HEK293 (cell line): ENCODE results near the gene EXT2.

Experiments
- CTCF ChIA-PET: fragments of 350-600 bp; formaldehyde crosslinking; extraction: SDS; loops from one replicate; lab custom pipeline; 2021; ENCODE audit warnings: antibody characterized with exemption; lab: Yijun Ruan, JAX
- POLR2A ChIA-PET: fragments of 300-600 bp; formaldehyde crosslinking; extraction: SDS; loops from one replicate; lab custom pipeline; 2020; ENCODE audit warnings: antibody characterized with exemption, inconsistent platforms; lab: Yijun Ruan, JAX
- H3K27ac ChIP-seq: fragments of 200-500 bp; sonication (Bioruptor generic); 2 replicates; pipeline ENCODE4 v1.5.1; 2014; ENCODE audit warnings: low read depth, low read length, control low read depth, inconsistent platforms; ENCODE audit errors: extremely low read depth
- H3K36me3 ChIP-seq, 2 experiments: fragments of 200-500 bp in 1 of 2; sonication (Bioruptor generic) in 1 of 2; 1 replicate in 1 of 2; 2 replicates in 1 of 2; pipeline ENCODE4 v1.5.1; 2014 to 2017; ENCODE audit warnings: inconsistent platforms in 2 of 2, low read length in 2 of 2; ENCODE audit not compliant: control insufficient read depth in 2 of 2, insufficient read depth in 1 of 2
- H3K4me1 ChIP-seq: fragments of 200-500 bp; sonication (Bioruptor generic); 2 replicates; pipeline ENCODE4 v1.5.1; 2014; ENCODE audit warnings: mild to moderate bottlenecking, low read length, inconsistent platforms; ENCODE audit not compliant: control insufficient read depth, insufficient read depth
- H3K4me3 ChIP-seq: 2 replicates; pipeline ENCODE4 v1.5.1; 2011; ENCODE audit warnings: low read depth, mild to moderate bottlenecking, control low read depth, low read length, moderate library complexity
- H3K9me3 ChIP-seq: fragments of 200-500 bp; sonication (Bioruptor generic); 2 replicates; pipeline ENCODE4 v1.5.1; 2014; ENCODE audit warnings: low read depth, low read length, inconsistent platforms; ENCODE audit not compliant: control insufficient read depth, insufficient read depth
- BCL6B ChIP-seq: fragments of 450-650 bp; formaldehyde crosslinking; IDR thresholded peaks from 2 replicates; pipeline ENCODE4 v1.5.1; 2017; ENCODE audit warnings: missing biosample characterization, missing genetic modification characterization
- GLIS1 ChIP-seq: fragments of 450-650 bp; formaldehyde crosslinking; IDR thresholded peaks from 2 replicates; pipeline ENCODE4 v1.5.1; 2016; ENCODE audit warnings: missing biosample characterization, missing genetic modification characterization
- RBAK ChIP-seq: fragments of 450-650 bp; formaldehyde crosslinking; IDR thresholded peaks from 2 replicates; pipeline ENCODE4 v1.5.1; 2016; ENCODE audit warnings: missing biosample characterization, missing genetic modification characterization
- SP3 ChIP-seq: fragments of 450-650 bp; formaldehyde crosslinking; IDR thresholded peaks from 2 replicates; pipeline ENCODE4 v1.5.1; 2016; ENCODE audit warnings: missing biosample characterization, missing genetic modification characterization
- ZBTB21 ChIP-seq: fragments of 450-650 bp; formaldehyde crosslinking; IDR thresholded peaks from 2 replicates; pipeline ENCODE4 v1.5.1; 2017; ENCODE audit warnings: missing biosample characterization, missing genetic modification characterization
- ZBTB48 ChIP-seq: fragments of 450-650 bp; formaldehyde crosslinking; IDR thresholded peaks from 2 replicates; pipeline ENCODE4 v1.5.1; 2016; ENCODE audit warnings: missing biosample characterization, missing genetic modification characterization
- ZNF155 ChIP-seq: fragments of 450-650 bp; formaldehyde crosslinking; IDR thresholded peaks from 2 replicates; pipeline ENCODE4 v1.5.1; 2016; ENCODE audit warnings: missing biosample characterization, missing genetic modification characterization
- ZNF214 ChIP-seq: fragments of 450-650 bp; formaldehyde crosslinking; IDR thresholded peaks from 2 replicates; pipeline ENCODE4 v1.5.1; 2017; ENCODE audit warnings: missing biosample characterization, mild to moderate bottlenecking, missing genetic modification characterization, borderline replicate concordance
- ZNF324 ChIP-seq: fragments of 450-650 bp; formaldehyde crosslinking; IDR thresholded peaks from 2 replicates; pipeline ENCODE4 v1.5.1; 2016; ENCODE audit warnings: missing biosample characterization, missing genetic modification characterization
- ZNF335 ChIP-seq: fragments of 450-650 bp; formaldehyde crosslinking; conservative IDR thresholded peaks from 2 replicates; pipeline ENCODE4 v1.5.1; 2016; ENCODE audit warnings: missing biosample characterization, missing genetic modification characterization
- ZNF391 ChIP-seq: fragments of 450-650 bp; formaldehyde crosslinking; IDR thresholded peaks from 2 replicates; pipeline ENCODE4 v1.5.1; 2016; ENCODE audit warnings: low read depth, missing biosample characterization, missing genetic modification characterization, borderline replicate concordance
- ZNF423 ChIP-seq: fragments of 450-650 bp; formaldehyde crosslinking; IDR thresholded peaks from 2 replicates; pipeline ENCODE4 v1.5.1; 2016; ENCODE audit warnings: missing biosample characterization, missing genetic modification characterization
- ZNF518A ChIP-seq: fragments of 450-650 bp; formaldehyde crosslinking; conservative IDR thresholded peaks from 2 replicates; pipeline ENCODE4 v1.5.1; 2016; ENCODE audit warnings: low read depth, missing biosample characterization, missing genetic modification characterization
- ZNF600 ChIP-seq: fragments of 450-650 bp; formaldehyde crosslinking; IDR thresholded peaks from 2 replicates; pipeline ENCODE4 v1.5.1; 2016; ENCODE audit warnings: missing biosample characterization, missing genetic modification characterization
- ZNF623 ChIP-seq: fragments of 450-650 bp; formaldehyde crosslinking; IDR thresholded peaks from 2 replicates; pipeline ENCODE4 v1.5.1; 2016; ENCODE audit warnings: missing biosample characterization, missing genetic modification characterization
- ZNF660 ChIP-seq: fragments of 450-650 bp; IDR thresholded peaks from 2 replicates; pipeline ENCODE4 v1.5.1; 2018; ENCODE audit warnings: missing biosample characterization, mild to moderate bottlenecking, missing genetic modification characterization
- ZNF701 ChIP-seq: fragments of 450-650 bp; formaldehyde crosslinking; IDR thresholded peaks from 2 replicates; pipeline ENCODE4 v1.5.1; 2016; ENCODE audit warnings: missing biosample characterization, missing genetic modification characterization
- ZNF768 ChIP-seq: fragments of 450-650 bp; formaldehyde crosslinking; IDR thresholded peaks from 2 replicates; pipeline ENCODE4 v1.5.1; 2018; ENCODE audit warnings: missing biosample characterization, mild to moderate bottlenecking, missing genetic modification characterization
- ZSCAN23 ChIP-seq: fragments of 450-650 bp; formaldehyde crosslinking; IDR thresholded peaks from 2 replicates; pipeline ENCODE4 v1.5.1; 2016; ENCODE audit warnings: missing biosample characterization, missing genetic modification characterization
- ZSCAN4 ChIP-seq: fragments of 450-650 bp; formaldehyde crosslinking; IDR thresholded peaks from 2 replicates; pipeline ENCODE4 v1.5.1; 2017; ENCODE audit warnings: missing biosample characterization, missing genetic modification characterization

The EXT2 gene

GRCh38 chr11:44046182-44046581, 49.3 kb upstream of the EXT2 start:
- no peak for TF ChIP-seq ZNF324
- H3K4me1 ChIP-seq, result no peaks in the 10 kb centered on the region
- H3K9me3 ChIP-seq, result no peaks in the 10 kb centered on the region
- H3K4me3 ChIP-seq, result no peak overlapping the region
- ChIA-PET POLR2A (no interaction called here), CTCF (no interaction called here)
- no peaks in the 10 kb centered on the region for H3K36me3 ChIP-seq
- no peak overlapping the region for H3K27ac ChIP-seq

- no peak overlapping the region for H3K27ac ChIP-seq
- H3K4me1 ChIP-seq, result no peaks in the 10 kb centered on the region
- POLR2A ChIA-PET, result no interaction called here
- no peak overlapping the region for H3K4me3 ChIP-seq
- TF ChIP-seq RBAK (tag by site-specific recombination) (no peak), ZNF391 (tag by site-specific recombination) (no peak), ZSCAN4 (tag by site-specific recombination) (no peak), ZNF600 (tag by site-specific recombination) (no peak), ZNF518A (tag by site-specific recombination) (no peak), ZNF423 (no peak)
- no peaks in the 10 kb centered on the region for H3K9me3 ChIP-seq
- CTCF ChIA-PET, result interaction anchor here (0.6 kb wide), 1 partner anchor 164 kb away, joined by 3 read pairs; no protein-coding TSS in a partner anchor
- no peaks in the 10 kb centered on the region for H3K36me3 ChIP-seq
Observed at GRCh38 chr11:44047298-44047697, 48.2 kb upstream of the EXT2 start.

GRCh38 chr11:44047931-44048431, 47.5 kb upstream of the EXT2 start, which contains the start of gene ACCSL:
Gene ACCSL (plus strand): TSS chr11:44047981. CDS start chr11:44048037, 56 bp downstream.
- H3K4me1 ChIP-seq, result no peaks in the 10 kb centered on the region
- no peak within 1 kb of the TSS for H3K4me3 ChIP-seq
- no peaks in the 10 kb centered on the region for H3K9me3 ChIP-seq
- TF ChIP-seq ZSCAN23 (tag by site-specific recombination) (no peak), GLIS1 (tag by site-specific recombination) (no peak), ZNF155 (tag by site-specific recombination) (no peak), BCL6B (tag by site-specific recombination) (no peak), ZBTB21 (tag by site-specific recombination) (no peak), SP3 (no peak), ZNF768 (no peak), ZBTB48 (tag by site-specific recombination) (no peak), ZNF214 (tag by site-specific recombination) (no peak), ZNF660 (tag by site-specific recombination) (no peak), ZNF335 (no peak), ZNF623 (no peak), ZNF701 (tag by site-specific recombination) (no peak), ZSCAN4 (tag by site-specific recombination) (no peak)
- H3K27ac ChIP-seq, result no peak within 1 kb of the TSS
- ChIA-PET POLR2A (no interaction called here), CTCF (no interaction called here)
- no peaks in the 10 kb centered on the region for H3K36me3 ChIP-seq
